ENCODE results near the gene KXD1.

Gene KXD1

GRCh38 chr19:18603958-18604819, 46.5 kb downstream of the KXD1 start:
- no peak for DNase-seq

DNA sequence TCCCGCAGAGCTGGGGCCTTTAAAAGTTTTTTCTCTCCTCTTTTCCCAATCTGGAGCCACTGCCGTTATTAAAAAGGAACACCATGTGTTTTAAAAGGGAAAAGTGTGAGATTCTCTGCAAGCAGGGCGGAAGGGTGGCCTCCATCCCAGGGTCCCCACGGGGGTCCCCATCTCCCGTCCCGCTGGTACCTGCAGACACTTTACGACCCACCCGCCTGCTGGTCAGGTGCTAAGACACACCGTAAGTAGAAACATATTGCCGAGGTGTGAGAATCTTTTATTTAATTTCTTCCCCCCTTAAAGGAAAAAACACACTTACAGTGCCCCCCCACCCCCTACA, 47.1 kb downstream of the KXD1 start:
- DNase-seq: no peak

GRCh38 chr19:18605196-18605545, 47.5 kb downstream of the KXD1 start:
- DNase-seq: no peak

GRCh38 chr19:18605546-18606280, 48.0 kb downstream of the KXD1 start:
- DNase-seq: no peak

DNA sequence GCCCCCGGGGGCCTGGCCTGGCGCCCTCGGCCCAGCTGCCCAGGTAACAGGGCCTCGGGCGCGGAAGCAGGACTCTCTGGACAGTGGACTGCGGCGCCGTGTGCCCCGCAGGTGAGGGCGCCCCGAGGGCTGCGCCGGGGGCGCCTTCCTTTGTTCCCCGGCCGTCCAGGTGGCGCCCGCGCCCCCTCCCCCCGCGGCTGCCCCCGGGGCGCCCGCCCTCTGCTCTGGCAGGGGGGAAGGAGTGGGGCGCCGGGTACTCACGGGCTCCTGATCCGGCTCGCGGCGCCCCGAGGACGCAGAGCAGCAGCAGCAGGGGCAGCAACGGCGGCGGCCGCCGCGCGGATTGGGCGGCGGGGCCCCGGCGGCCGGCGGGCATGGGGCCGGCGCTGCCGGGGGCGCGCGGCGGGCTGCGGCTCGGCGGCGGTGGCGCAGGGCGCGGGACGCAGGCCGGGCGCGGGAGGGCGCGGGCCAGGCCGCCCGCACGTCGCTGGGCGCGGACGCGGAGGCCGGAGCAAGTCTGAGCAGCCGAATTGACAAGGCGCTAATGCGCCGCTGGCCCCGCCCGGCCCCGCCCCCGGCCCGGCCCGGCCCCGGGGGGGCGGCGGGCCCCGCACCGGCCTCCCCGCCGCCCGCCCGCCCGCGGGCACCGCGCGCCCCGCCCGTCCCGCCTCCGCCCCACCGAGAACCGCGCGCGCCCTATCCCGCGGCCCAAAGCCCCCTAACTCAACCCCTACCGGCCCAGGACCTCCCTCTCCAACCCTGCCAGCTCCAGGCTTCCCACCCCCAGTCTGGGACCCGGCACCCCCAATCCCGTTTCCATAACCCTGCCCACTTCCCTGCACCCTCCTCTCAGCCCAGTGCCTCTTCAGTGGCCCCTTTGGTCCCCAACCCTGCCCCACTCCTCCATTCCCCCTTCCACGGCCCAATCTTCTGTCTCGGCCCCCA, 48.9 kb downstream of the KXD1 start, which contains the start of gene CRLF1:
Gene CRLF1, minus strand, starts transcription at position 519 of the 945 bp plus-strand sequence. Its CDS starts 143 bp downstream, at position 376.
- DNase-seq: no peak

GRCh38 chr19:18607226-18608101, 49.8 kb downstream of the KXD1 start:
- DNase-seq: peak; percentile 77

- no peak for DNase-seq
These were observed 50.6 kb downstream of the KXD1 start for GRCh38 chr19:18608102-18608804.

GRCh38 chr19:18608805-18609716, 51.4 kb downstream of the KXD1 start:
- no peak for DNase-seq

DNA sequence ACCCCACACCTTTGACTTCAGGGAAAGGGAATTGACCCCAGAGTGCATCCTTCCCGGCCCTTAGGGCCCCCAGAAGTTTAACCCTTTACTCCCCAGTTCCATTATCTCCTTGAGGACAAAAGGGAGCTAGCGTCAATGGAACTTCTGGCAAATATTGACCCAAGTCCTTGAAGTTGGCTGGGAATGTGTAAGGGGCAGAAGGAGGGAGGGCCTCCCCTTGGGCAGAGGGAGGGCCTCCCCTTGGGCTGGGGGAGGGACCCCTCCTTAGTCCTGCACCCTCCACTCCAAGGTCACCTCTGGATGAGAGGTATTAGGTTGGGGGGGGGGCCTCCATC, 52.0 kb downstream of the KXD1 start:
- DNase-seq: no peak

DNA sequence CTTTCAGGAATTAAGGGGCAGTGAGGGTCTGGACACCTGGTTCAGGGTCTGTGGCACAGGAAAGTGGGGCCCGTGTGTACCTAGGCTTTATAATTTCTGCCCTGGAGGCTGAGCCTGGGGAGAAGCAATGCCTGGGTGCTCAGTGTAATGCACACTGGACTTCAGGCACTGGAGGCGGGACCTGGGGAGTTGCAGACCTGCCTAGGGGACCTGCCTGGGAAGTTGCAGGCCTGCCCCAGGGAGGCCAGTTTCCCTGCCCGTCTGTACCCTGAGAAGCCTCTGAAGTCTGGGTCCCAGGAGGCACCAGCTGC, 52.5 kb downstream of the KXD1 start:
- DNase-seq: no peak

DNA sequence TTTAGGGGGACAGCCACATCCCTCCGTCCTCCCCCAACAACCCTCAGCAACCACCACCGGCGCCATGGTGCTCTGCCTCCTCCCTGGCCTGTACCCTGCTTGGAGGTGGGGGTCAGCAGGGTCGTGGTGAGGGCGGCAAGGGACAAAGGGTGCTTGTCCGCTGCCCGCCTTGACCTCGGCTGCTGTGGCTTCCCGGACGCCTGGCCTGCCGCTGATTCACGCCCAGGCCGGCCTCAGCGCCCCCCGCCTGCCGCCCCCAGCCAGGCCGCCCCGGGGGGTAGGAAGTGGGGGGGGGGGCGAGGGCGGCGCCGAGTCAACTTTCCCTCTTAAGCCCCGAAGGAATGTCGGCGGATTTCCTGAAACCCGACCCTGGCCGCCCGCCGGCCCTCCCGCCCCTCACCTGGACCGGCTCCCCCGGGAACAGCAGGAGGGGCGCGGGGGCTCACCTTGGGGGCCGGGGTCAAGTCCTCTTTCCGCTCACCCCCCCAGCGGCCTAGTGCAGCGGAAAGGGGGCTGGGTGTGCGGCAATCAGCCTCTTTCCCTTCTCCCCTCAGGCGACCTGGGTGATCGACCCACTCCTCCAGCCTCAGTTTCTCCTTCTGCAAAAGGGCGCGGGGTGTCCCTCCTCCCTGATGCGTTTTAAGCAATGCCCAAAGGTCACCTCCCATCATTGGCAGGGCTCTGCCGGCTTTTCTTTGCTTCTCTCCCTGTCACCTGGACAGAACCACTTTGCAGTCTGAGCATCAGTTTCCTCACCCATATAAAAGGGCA, 53.1 kb downstream of the KXD1 start:
- no peak for DNase-seq

GRCh38 chr19:18611327-18612050, 53.8 kb downstream of the KXD1 start:
- peak; percentile 71 for DNase-seq

DNA sequence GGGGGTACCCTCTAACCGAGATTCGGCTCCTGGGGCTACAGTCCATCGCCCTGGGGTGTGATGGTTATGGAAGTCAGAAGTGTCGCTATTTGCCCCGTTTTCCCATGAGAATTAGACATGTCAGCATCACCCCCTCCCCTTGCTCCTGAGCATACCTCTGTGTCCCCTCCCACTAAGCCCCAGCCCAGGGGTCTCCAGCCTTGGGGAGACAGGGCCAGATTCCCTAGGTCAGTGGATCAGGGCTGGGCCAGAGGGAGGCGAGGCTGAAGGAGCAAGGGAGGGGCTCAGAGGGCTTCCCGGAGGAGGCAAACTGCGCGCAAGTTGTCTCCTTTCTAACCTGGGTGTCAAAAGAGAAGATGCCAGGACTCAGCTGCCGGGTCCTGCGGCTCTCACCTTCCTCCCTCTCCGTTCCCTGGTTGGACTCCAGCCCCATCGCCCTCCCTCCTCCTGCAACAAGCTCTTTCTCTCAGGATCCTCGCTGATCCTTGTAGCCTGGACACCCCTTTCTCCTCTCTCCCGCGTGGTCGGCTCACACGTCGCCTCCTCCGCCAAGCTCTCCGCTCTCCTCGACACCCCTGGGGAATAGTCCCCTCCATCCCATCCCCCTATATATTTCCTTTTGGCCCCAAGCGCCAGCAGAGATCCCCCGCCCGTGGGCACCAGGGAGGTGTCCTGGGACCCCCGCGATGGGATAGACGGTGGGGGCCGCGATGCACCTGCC, 54.5 kb downstream of the KXD1 start:
- no peak for DNase-seq

- DNase-seq: peak; percentile 83
These were observed 55.3 kb downstream of the KXD1 start, which contains the start of gene TMEM59L for GRCh38 chr19:18612772-18613588. Gene TMEM59L (plus strand): TSS chr19:18612870. CDS start chr19:18612959, 89 bp downstream.

- DNase-seq: no peak
These were observed 56.0 kb downstream of the KXD1 start for GRCh38 chr19:18613589-18614234.

DNA sequence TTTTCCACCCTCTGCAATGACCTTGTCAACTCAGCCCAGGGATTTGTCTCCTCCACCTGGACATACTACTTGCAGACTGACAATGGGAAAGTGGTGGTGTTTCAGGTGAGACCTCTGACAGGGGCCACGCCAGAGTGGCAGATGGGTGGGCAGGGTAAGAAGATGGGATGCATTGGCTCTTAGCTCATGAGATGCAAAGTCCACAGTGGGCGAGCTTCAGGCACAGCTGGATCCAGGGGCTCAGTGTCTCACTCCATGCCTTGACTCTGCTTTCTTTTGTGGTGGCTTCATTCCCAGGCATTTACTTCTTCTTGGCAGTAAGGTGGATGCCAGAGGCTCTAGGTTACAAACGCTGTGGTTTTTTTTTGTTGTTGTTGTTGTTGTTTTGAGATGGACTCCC, 58.4 kb downstream of the KXD1 start:
- DNase-seq: no peak

- no peak for DNase-seq
These were observed 59.9 kb downstream of the KXD1 start for GRCh38 chr19:18617562-18617961.
